LoVo (cell line): Measurements from ENCODE around the gene UBE2Q1.

ENCODE experiments used
- DNase-seq: peaks from one replicate; pipeline ENCODE4 v3.0.0-alpha.2; 2016; ENCODE audit warnings: low spot score

Gene UBE2Q1

DNA sequence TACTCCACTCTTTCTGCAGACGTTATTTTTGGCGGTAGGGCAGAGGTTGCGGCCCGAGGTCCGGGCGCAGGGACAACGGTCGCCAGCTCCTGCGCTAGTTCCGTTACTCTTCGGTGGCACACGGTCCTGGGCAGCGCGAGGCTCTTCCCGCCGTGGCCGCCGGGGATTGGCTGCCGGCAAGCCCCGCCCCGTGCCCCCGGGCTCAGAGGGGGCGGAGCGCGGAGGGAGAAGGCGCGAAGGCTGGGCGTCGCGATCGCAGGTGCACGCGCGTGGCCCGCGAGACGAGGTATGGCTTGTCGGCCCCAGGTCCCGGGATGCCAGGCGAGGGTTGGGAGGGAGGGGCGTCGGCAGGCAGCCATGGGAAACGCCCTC, 55.7 kb downstream of the UBE2Q1 start:
- DNase-seq = no peak

DNA sequence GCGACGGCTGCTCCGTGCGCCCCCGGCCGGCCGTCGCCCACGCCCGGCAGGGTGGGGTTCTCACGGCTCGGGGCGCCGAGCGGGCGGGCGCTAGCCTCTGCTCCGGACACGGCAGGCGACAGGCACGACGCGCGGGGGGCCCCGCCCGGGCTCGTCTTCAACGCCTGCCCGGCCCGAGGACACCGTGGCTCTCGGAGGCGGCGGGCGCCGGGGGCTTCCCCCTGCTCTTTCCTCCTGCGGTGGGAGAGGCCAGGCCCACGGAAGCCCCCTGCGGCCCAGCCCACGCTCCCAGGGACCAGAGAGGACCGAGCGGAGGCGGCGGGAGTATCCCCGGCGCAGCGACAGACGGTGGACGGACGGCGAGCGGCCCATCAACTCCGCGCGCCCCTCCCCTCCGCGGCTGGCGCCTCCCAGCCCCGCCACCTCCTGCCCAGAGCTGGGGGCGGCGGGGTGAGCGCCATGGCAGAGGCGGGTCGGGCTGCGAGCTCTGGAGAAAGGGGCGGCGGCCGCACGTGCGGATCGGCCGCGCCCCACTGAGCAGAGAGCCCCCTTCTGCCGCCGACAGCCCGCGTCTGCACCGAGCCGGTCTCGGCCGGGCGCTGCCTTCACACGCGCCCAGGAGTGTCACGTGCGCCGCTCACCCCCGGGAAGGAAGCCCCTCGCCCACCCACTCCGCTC, 56.3 kb downstream of the UBE2Q1 start, which contains the start of the genes SHE and TDRD10:
TSS of gene SHE (minus strand) at position 347 of the 678 bp plus-strand sequence. CDS start 386 bp downstream, outside the sequence.
TSS of gene TDRD10 (plus strand) at position 154 of the 678 bp plus-strand sequence. CDS start 4,685 bp downstream, outside the sequence.
- DNase-seq = no peak

DNA sequence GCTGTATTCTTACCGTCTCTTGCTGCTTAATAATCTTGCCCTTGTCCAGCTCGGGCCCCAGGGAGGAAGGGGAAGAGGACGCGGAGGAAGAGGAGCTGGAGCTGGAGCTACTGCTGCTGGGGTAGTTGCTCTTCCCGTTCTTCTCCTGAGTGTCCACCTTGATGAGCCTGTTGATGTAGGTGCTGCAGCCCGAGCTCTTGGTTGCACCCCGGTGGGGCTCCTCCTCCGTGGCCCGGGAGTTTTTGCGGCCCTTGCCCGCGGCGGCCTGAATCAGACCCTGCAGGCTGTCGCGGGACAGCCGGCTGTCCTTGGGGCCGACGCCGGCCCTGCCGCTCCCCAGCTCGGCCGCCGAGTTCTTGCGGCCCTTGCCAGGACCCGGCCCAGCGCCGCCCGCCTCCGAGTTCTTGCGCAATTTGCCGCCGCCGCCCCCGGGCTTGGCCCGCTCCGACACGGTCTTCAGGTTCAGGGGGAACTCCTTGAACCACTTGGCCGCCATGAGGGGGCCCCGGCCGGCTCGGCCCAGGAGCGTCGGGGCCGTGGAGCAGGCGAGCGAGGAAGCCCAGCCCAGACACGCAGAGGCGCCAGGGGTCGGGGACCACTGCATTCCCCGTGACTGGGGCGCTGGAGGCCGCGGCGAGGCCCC, 56.9 kb downstream of the UBE2Q1 start:
- DNase-seq = no peak

DNA sequence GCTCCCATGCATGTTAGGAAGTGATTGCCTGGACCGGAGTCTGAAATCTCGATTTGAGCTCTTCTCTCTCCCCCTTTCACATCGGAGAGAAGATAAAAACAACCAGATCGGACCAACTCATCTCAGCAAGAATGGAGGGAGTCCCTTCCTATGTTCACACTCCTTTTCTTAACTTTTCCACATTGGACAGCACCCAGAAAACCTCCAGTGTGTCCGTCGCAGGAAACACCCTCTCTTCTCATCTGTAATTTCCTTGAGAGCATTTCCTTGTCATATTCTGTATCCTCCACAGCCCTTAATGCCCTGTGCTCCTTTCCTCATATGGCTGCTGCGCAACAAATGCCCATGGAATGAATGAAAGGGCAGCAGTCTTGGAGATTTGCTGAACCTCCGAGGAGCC, 57.9 kb downstream of the UBE2Q1 start:
- DNase-seq = no peak

DNA sequence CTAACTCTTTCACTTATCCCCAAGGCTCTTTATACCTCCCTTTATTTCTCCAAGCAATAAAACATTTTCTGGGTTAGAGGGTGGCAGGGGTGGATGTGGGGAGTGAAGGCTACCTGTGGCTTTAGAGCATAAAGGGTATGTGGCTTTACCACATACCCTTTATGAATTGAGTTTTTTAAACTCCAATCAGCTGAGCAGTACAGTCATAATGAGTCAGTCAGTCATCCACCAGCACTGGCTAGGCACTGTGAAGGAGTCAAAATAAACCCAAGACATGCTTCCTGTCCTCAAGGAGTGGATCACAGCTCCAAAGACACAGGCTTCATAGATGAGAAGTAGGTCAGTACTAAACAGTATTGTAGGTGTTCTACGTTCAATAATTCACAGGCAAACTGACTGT, 59.0 kb downstream of the UBE2Q1 start:
- no peak for DNase-seq
